BJ (cell line): ENCODE measurements around the gene CTNNA2. TPM values are rescaled to one million over a fixed set of nuclear protein-coding genes. Genes with fewer than 3 reads are reported as not detected.

ENCODE experiments used
- CTCF ChIA-PET: fragments of 350-600 bp; formaldehyde crosslinking; extraction: SDS; loops from one replicate; lab custom pipeline; 2021; ENCODE audit warnings: antibody characterized with exemption, inconsistent platforms; lab: Yijun Ruan, JAX
- POLR2A ChIA-PET: fragments of 300-600 bp; sonication (Branson Sonifier 250); formaldehyde crosslinking; extraction: SDS; loops from one replicate; lab custom pipeline; 2021; ENCODE audit warnings: antibody characterized with exemption; lab: Charles Lee
- DNase-seq: peaks from one replicate; pipeline ENCODE4 v3.0.0-alpha.2; 2011; ENCODE audit warnings: low read depth
- H3K27me3 ChIP-seq: 2 replicates; pipeline ENCODE4 v1.6.0; 2011; ENCODE audit warnings: low read length; ENCODE audit not compliant: control insufficient read depth, insufficient read depth
- H3K36me3 ChIP-seq: 2 replicates; pipeline ENCODE4 v1.5.1; 2011; ENCODE audit warnings: low read length; ENCODE audit not compliant: control insufficient read depth, insufficient read depth
- H3K4me3 ChIP-seq: 2 replicates; pipeline ENCODE4 v1.5.1; 2011; ENCODE audit warnings: low read depth, mild to moderate bottlenecking, control low read depth, low read length
- polyA plus RNA-seq: library from polyadenylated mRNA; depleted of rRNA; stranded (reverse); fragments of >200 nt; gene quantifications from 2 replicates; pipeline ENCODE4 v1.2.3, GENCODE V29; 2011
- TF ChIP-seq, protein P1 (sequence below): IDR thresholded peaks from 2 replicates; pipeline ENCODE4 v1.5.1; 2011; ENCODE audit warnings: low read depth, mild to moderate bottlenecking, control low read depth, inconsistent platforms, low read length, moderate library complexity; ENCODE audit not compliant: insufficient read depth

CTNNA2 gene
- polyA plus RNA-seq, 1 experiment = not detected

DNA sequence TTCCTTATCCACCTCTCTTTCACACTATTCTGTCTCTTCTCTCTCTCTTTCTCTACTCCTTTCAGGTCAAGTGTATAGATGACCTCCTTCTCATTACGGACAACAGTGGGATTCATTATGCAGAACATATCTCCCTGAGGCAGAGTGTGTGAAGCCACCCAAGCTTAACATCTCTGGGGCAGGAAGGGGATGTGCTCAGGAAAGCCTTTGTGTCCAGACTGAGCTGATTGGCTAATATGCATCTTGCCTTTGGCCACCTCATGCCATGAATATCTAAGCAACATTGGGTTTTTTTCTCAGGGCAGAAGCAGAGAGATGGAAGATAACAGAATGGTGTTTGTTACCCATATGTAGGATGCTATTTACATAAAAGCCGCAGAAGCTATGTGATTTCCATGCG is 1003.1 kb downstream of the CTNNA2 start:
- no peaks in the 10 kb centered on the region for H3K27me3 ChIP-seq
- H3K4me3 ChIP-seq = no peak overlapping the region
- no peaks in the 10 kb centered on the region for H3K36me3 ChIP-seq
- ChIA-PET CTCF (no interaction called here), POLR2A (no interaction called here)
- TF ChIP-seq, protein P1, sequence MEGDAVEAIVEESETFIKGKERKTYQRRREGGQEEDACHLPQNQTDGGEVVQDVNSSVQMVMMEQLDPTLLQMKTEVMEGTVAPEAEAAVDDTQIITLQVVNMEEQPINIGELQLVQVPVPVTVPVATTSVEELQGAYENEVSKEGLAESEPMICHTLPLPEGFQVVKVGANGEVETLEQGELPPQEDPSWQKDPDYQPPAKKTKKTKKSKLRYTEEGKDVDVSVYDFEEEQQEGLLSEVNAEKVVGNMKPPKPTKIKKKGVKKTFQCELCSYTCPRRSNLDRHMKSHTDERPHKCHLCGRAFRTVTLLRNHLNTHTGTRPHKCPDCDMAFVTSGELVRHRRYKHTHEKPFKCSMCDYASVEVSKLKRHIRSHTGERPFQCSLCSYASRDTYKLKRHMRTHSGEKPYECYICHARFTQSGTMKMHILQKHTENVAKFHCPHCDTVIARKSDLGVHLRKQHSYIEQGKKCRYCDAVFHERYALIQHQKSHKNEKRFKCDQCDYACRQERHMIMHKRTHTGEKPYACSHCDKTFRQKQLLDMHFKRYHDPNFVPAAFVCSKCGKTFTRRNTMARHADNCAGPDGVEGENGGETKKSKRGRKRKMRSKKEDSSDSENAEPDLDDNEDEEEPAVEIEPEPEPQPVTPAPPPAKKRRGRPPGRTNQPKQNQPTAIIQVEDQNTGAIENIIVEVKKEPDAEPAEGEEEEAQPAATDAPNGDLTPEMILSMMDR = no peak
- no peak for DNase-seq

DNA sequence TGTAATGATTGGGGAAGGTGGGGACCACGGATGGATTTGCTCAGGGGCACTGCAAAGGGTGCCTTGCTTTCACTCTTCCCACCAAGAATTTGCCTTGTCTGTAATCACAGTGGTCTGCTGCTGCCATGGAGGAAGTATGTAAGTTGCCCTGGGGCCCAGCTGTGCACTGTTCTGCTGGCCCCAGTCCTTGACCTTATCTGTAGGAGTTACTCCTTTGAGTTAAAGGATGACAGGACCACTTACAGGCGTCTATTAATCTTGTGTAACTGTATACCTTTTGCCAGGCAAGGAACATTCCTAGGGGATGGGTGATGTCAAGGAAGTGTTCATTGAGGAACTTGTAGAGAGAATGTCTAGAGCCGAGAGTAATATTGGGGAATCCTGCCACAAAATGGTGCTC is 1004.5 kb downstream of the CTNNA2 start:
- DNase-seq = no peak
- Histone ChIP-seq H3K27me3 (no peaks in the 10 kb centered on the region), H3K4me3 (no peak overlapping the region), H3K36me3 (no peaks in the 10 kb centered on the region)
- ChIA-PET CTCF (no interaction called here), POLR2A (no interaction called here)
- TF ChIP-seq, protein P1 = no peak

DNA sequence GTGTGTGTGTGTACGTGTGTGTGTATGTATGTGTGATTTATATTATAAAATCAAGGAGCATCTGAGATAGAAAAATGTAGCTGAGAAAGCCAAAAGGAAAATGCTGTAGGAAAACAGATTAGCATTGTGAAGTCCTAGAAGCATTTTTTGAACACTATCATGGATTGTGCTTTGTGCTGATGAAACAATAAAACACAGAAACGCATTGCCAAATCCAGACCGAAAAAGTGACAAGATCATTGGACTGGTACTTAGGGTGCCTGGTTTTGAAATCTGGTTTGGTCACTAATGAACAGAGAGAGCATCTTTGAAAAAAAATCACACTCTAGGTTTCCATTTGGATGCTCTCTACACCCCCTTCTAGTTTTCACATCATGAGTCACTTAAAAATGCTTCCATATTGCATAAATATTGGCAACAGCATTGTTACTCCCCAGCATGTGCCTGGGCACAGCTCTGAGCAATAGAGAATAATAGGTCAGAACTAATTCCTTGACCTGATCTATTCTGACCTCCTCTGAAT is 1006.3 kb downstream of the CTNNA2 start:
- POLR2A ChIA-PET = no interaction called here

DNA sequence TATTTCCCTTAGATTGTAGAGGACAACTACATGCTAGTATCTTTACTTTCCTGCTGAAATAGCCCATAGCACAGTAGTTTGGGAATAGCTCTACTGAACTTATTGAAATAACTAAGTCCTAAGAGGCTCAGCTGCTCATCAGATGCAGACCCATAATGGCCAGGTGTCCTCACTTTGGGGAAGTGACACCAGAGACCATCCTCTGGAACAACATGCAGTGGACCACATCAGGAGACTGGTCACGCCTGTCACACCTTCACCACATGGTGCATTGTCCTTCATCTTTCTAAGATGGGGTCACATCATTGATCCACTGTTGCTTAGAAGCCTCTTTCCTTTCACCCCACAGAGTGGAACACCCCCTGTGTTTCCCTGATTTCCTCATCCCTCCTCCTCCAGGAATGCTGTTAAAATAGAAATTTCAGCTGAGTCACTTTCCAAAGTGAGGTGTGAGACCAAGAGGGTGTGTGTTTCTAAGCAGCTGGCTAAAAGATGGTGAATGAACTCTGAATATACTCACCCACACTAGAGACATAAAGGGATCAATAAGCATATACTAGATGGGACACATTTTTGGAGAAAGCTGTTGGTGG is 1006.9 kb downstream of the CTNNA2 start:
- no peaks in the 10 kb centered on the region for H3K27me3 ChIP-seq
- no peaks in the 10 kb centered on the region for H3K36me3 ChIP-seq
- TF ChIP-seq, protein P1 = no peak
- no peak overlapping the region for H3K4me3 ChIP-seq
- no peak for DNase-seq
- ChIA-PET CTCF (no interaction called here), POLR2A (no interaction called here)

More for the DNA sequence above, 1006.3 kb downstream of the CTNNA2 start:
- no peaks in the 10 kb centered on the region for H3K27me3 ChIP-seq
- no peak for DNase-seq
- H3K36me3 ChIP-seq = no peaks in the 10 kb centered on the region
- CTCF ChIA-PET = interaction anchor here (0.8 kb wide), 1 partner anchor 16 kb away, joined by 3 read pairs; no protein-coding TSS in a partner anchor
- TF ChIP-seq, protein P1 = no peak
- H3K4me3 ChIP-seq = no peak overlapping the region

DNA sequence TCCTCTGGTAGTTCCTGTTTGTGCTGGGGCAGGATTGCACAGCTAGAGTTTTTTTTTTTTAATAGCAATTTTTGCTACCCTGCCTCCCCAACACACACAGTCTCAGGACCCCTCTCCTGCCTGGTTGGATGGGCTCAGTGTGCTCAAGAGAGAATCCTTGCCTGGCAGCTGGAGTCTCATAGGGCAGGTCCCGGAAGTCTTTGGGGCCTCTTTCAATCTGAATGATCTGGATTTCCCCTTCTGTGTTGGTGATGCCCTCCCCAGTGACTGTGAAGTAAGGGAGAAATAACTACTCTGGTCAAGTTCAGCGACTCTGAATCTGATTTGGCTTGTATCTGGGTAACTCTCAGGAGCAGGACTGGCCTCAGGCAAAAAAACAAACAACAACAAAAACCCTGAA is 1012.3 kb downstream of the CTNNA2 start:
- Histone ChIP-seq H3K27me3 (no peaks in the 10 kb centered on the region), H3K36me3 (no peaks in the 10 kb centered on the region), H3K4me3 (no peak overlapping the region)
- ChIA-PET CTCF (interaction anchor here (1.0 kb wide), 1 partner anchor 22 kb away, joined by 3 read pairs; no protein-coding TSS in a partner anchor), POLR2A (no interaction called here)
- TF ChIP-seq, protein P1 = no peak
- no peak for DNase-seq
